Breast epithelium (tissue), 3 donors: Measurements from ENCODE around the gene GID8.

Experiments
- CTCF ChIP-seq, 3 donors: fragments of 450-650 bp; IDR thresholded peaks; one replicate each; pipeline ENCODE4 v1.5.1; 2016 to 2017; ENCODE audit warnings: antibody characterized with exemption in 3 of 3, mild to moderate bottlenecking in 3 of 3, moderate library complexity in 3 of 3
- POLR2A ChIP-seq: fragments of 450-650 bp; IDR thresholded peaks from one replicate; pipeline ENCODE4 v1.6.1; 2016; ENCODE audit warnings: antibody characterized with exemption, mild to moderate bottlenecking, moderate library complexity

- TF ChIP-seq POLR2A (no peak), CTCF (IDR thresholded peaks at IDR 0.05) (no peak)
Measured at GRCh38 chr20:62933966-62934365, 4.0 kb upstream of the GID8 start.
